Smooth muscle cell (in vitro differentiated cells): ENCODE results near the gene ALKBH7. TPM values are rescaled to one million over a fixed set of nuclear protein-coding genes. Genes with fewer than 3 reads are reported as not detected.

Experiments used
- DNase-seq: peaks from one replicate; lab custom pipeline; 2025; ENCODE audit not compliant: unreplicated experiment; lab: John Stamatoyannopoulos, UW
- H2AFZ ChIP-seq: fragments of 200-600 bp; sonication (generic); 2 replicates; pipeline ENCODE4 v1.6.0; 2016; ENCODE audit warnings: antibody characterized with exemption, low read depth, mild to moderate bottlenecking
- H3F3A ChIP-seq: fragments of 200-600 bp; sonication (generic); 2 replicates; pipeline ENCODE4 v1.6.0; 2017; ENCODE audit warnings: antibody characterized with exemption, low read depth
- H3K27ac ChIP-seq: fragments of 200-600 bp; sonication (generic); 2 replicates; pipeline ENCODE4 v1.5.1; 2016; ENCODE audit warnings: low read depth, mild to moderate bottlenecking
- H3K27me3 ChIP-seq: fragments of 200-600 bp; sonication (generic); 2 replicates; pipeline ENCODE4 v1.6.1; 2016; ENCODE audit warnings: low read depth, mild to moderate bottlenecking
- H3K36me3 ChIP-seq: fragments of 200-600 bp; sonication (generic); 2 replicates; pipeline ENCODE4 v1.5.1; 2016; ENCODE audit warnings: low read depth
- H3K4me1 ChIP-seq: fragments of 200-600 bp; sonication (generic); 2 replicates; pipeline ENCODE4 v1.5.1; 2016; ENCODE audit warnings: low read depth
- H3K4me2 ChIP-seq: fragments of 200-600 bp; sonication (generic); 2 replicates; pipeline ENCODE4 v1.6.0; 2016; ENCODE audit warnings: mild to moderate bottlenecking
- H3K4me3 ChIP-seq: fragments of 200-600 bp; sonication (generic); 2 replicates; pipeline ENCODE4 v1.5.1; 2016; ENCODE audit warnings: mild to moderate bottlenecking
- H3K79me2 ChIP-seq: fragments of 200-600 bp; sonication (generic); 2 replicates; pipeline ENCODE4 v1.6.0; 2016; ENCODE audit warnings: low read depth, mild to moderate bottlenecking
- H3K9ac ChIP-seq: fragments of 200-600 bp; sonication (generic); 2 replicates; pipeline ENCODE4 v1.6.0; 2016; ENCODE audit warnings: low read depth
- H3K9me3 ChIP-seq: fragments of 200-600 bp; sonication (generic); replicated peaks from 2 replicates; pipeline ENCODE4 v1.5.1; 2016; ENCODE audit warnings: low read depth
- H4K20me1 ChIP-seq: fragments of 200-600 bp; sonication (generic); 2 replicates; pipeline ENCODE4 v1.6.0; 2016; ENCODE audit warnings: low read depth
- CTCF ChIP-seq: fragments of 200-600 bp; sonication (generic); IDR thresholded peaks from 2 replicates; pipeline ENCODE4 v1.5.1; 2017; ENCODE audit warnings: borderline replicate concordance, mild to moderate bottlenecking, antibody characterized with exemption; ENCODE audit not compliant: insufficient read depth, poor library complexity, severe bottlenecking
- WGBS: methylation state at CpG from one replicate; pipeline ENCODE4 v1.1.7; 2016; ENCODE audit warnings: low lambda C conversion rate; 5-methylcytosine and 5-hydroxymethylcytosine counted together
- polyA plus RNA-seq: library from polyadenylated mRNA; unstranded; fragments of >200 nt; fragmentation: Nextera tagmentation; extraction: Ambion mirVana; gene quantifications from 2 replicates; pipeline ENCODE4 v1.2.1, GENCODE V29; 2016
- total RNA-seq: library from RNA; depleted of rRNA; stranded (reverse); fragments of >200 nt; gene quantifications from 2 replicates; pipeline ENCODE4 v1.2.3, GENCODE V29; 2014

ALKBH7 gene
- total and polyA plus RNA-seq, 2 experiments from 2014 or later, result 34.4 to 103 TPM

GRCh38 chr19:6376512-6377190 is 4.1 kb downstream of the ALKBH7 start:
- H3F3A ChIP-seq, result peaks cover 15% of the 10 kb centered on the region
- H3K27ac ChIP-seq, result peak overlapping the region; percentile 28
- no peak for TF ChIP-seq CTCF
- H3K27me3 ChIP-seq, result no peaks in the 10 kb centered on the region
- peaks cover 5% of the 10 kb centered on the region for H3K4me1 ChIP-seq
- no peaks in the 10 kb centered on the region for H3K79me2 ChIP-seq
- no peak overlapping the region for H2AFZ ChIP-seq
- H3K4me3 ChIP-seq, result no peak overlapping the region
- H3K9ac ChIP-seq, result no peak overlapping the region
- H3K9me3 ChIP-seq, result no peaks in the 10 kb centered on the region
- DNase-seq, result no peak
- no peaks in the 10 kb centered on the region for H4K20me1 ChIP-seq
- H3K4me2 ChIP-seq, result no peak overlapping the region
- H3K36me3 ChIP-seq, result peaks cover 12% of the 10 kb centered on the region
- 68% methylated on average over 19 of the region's 19 CpGs for WGBS

GRCh38 chr19:6378041-6378440 is 5.4 kb downstream of the ALKBH7 start:
- H4K20me1 ChIP-seq, result no peaks in the 10 kb centered on the region
- H3K27ac ChIP-seq, result no peak overlapping the region
- no peak for DNase-seq
- peaks cover 5% of the 10 kb centered on the region for H3K4me1 ChIP-seq
- H3K4me2 ChIP-seq, result peak overlapping the region; percentile 18
- H3K36me3 ChIP-seq, result peaks cover 12% of the 10 kb centered on the region
- H3K9me3 ChIP-seq, result no peaks in the 10 kb centered on the region
- H3K79me2 ChIP-seq, result no peaks in the 10 kb centered on the region
- H3F3A ChIP-seq, result peaks cover 15% of the 10 kb centered on the region
- no peak for TF ChIP-seq CTCF
- H3K9ac ChIP-seq, result no peak overlapping the region
- WGBS, result 19% methylated on average over 6 of the region's 6 CpGs
- H3K27me3 ChIP-seq, result no peaks in the 10 kb centered on the region
- H2AFZ ChIP-seq, result no peak overlapping the region
- H3K4me3 ChIP-seq, result no peak overlapping the region

DNA sequence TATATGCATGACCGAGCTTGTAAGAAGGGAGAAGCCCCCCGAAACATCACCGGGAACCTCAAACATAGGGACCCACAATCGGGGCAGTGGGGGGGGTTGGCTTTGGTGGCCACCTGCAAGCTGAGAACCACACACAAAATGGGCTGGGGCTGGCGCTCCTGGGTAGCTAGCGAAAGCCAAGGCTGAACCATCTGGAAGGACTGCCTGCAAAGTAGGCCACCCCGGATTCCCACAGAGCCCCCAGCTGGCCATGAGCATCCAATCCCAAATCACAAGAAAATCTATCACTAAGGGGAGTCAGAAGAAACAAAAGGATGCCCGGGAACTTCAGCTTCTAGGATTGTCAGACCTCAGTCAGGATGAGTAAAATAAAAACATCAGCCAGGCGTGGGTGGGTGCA is 5.9 kb downstream of the ALKBH7 start:
- H3K9me3 ChIP-seq, result no peaks in the 10 kb centered on the region
- no peak for DNase-seq
- peak overlapping the region; percentile 3 for H3K27ac ChIP-seq
- no peak overlapping the region for H3K4me3 ChIP-seq
- H3K79me2 ChIP-seq, result no peaks in the 10 kb centered on the region
- 92% methylated on average over 9 of the region's 9 CpGs for WGBS
- no peak overlapping the region for H3K9ac ChIP-seq
- H3K27me3 ChIP-seq, result no peaks in the 10 kb centered on the region
- H4K20me1 ChIP-seq, result no peaks in the 10 kb centered on the region
- peaks cover 12% of the 10 kb centered on the region for H3K36me3 ChIP-seq
- peaks cover 5% of the 10 kb centered on the region for H3K4me1 ChIP-seq
- no peak overlapping the region for H2AFZ ChIP-seq
- TF ChIP-seq CTCF, result no peak
- H3F3A ChIP-seq, result peaks cover 15% of the 10 kb centered on the region
- peak overlapping the region; percentile 18 for H3K4me2 ChIP-seq

DNA sequence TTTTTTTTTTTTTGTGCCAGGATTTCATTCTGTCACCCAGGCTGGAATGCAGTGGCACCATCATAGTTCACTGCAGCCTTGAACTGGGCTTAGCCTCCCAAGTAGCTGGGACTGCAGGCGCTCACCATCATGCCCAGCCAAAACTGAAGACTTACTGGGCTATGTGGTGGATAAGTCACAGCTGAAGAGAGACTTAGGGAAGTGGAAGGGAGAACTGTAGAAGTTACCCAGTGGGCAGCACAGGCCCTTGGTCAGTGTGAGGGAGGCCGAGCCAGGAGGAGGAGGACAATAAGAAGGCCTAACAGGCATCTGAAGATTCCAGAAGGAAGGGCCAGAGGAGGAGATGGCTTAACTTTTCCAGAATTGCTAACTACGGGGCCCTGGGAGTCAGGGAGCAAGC is 7.2 kb downstream of the ALKBH7 start:
- TF ChIP-seq CTCF, result no peak
- H3K27me3 ChIP-seq, result no peaks in the 10 kb centered on the region
- H3K36me3 ChIP-seq, result peaks cover 12% of the 10 kb centered on the region
- DNase-seq, result no peak
- 93% methylated on average over 3 of the region's 3 CpGs for WGBS
- no peaks in the 10 kb centered on the region for H3K9me3 ChIP-seq
- H2AFZ ChIP-seq, result no peak overlapping the region
- no peak overlapping the region for H3K4me2 ChIP-seq
- H3K4me3 ChIP-seq, result no peak overlapping the region
- no peaks in the 10 kb centered on the region for H3K4me1 ChIP-seq
- peaks cover 15% of the 10 kb centered on the region for H3F3A ChIP-seq
- H3K9ac ChIP-seq, result no peak overlapping the region
- no peaks in the 10 kb centered on the region for H4K20me1 ChIP-seq
- no peak overlapping the region for H3K27ac ChIP-seq
- no peaks in the 10 kb centered on the region for H3K79me2 ChIP-seq
